ENCODE measurements around the gene C1orf146.
"Not testable (repeated sequence)": the region's sequence is repeated elsewhere in the genome, so short reads cannot be mapped to it uniquely, and the experiment has no call there.

Gene C1orf146, protein sequence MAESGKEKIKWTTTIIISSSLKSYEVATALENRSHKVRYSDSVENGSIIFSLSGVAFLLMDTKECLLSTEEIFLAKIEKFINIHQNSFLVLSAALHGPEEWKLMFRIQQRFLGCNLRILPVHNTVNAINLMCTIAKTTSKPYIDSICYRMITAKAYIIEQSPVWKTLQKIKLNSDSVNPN

GRCh38 chr1:92217721-92218120, at the start of gene C1orf146:
TSS of gene C1orf146 (plus strand) at chr1:92217915. CDS start at chr1:92231421, 13,506 bp downstream.
- DNase-seq: no peak

GRCh38 chr1:92168657-92169056, 49.1 kb upstream of the C1orf146 start:
- DNase-seq: no peak

- no peak for DNase-seq
These were observed 48.3 kb upstream of the C1orf146 start for GRCh38 chr1:92169214-92170005.

DNA sequence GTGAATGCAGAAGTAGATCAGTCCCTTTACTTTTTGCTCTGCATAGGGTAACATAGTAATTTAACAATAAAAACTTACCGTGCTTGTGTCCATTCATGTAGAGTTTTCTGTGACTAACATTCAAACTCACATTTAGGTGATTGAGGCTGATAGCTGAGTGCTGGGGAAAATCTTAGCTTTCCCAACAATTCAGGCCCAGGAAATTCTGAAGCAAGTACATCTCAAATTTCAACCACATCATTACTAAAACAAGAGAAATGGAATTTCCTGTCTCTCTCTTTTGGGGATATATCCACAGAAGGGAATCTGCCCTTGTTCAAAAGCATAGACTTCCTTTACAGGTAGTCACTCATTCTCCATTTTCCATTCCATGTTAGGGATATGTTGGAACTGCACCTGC, 33.1 kb upstream of the C1orf146 start:
- DNase-seq: no peak

DNA sequence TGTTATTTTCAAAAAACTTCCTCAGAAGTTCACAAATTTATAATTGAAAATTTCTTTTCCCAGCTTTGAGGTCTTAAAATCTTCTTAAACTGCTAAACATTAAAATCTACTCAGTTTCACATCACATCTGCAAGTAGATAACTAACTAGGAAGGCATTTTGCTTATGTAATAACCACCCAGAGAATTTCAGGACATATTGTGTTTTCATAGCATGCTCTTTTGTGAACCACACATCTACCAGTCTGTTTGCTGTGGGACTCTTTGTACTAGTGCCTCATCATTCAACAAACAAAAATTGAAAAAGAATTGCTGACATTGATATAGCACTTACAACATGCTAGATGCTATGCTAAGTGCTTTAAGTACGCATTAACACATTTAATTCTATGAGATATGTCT, 31.6 kb upstream of the C1orf146 start:
- DNase-seq: no peak

DNA sequence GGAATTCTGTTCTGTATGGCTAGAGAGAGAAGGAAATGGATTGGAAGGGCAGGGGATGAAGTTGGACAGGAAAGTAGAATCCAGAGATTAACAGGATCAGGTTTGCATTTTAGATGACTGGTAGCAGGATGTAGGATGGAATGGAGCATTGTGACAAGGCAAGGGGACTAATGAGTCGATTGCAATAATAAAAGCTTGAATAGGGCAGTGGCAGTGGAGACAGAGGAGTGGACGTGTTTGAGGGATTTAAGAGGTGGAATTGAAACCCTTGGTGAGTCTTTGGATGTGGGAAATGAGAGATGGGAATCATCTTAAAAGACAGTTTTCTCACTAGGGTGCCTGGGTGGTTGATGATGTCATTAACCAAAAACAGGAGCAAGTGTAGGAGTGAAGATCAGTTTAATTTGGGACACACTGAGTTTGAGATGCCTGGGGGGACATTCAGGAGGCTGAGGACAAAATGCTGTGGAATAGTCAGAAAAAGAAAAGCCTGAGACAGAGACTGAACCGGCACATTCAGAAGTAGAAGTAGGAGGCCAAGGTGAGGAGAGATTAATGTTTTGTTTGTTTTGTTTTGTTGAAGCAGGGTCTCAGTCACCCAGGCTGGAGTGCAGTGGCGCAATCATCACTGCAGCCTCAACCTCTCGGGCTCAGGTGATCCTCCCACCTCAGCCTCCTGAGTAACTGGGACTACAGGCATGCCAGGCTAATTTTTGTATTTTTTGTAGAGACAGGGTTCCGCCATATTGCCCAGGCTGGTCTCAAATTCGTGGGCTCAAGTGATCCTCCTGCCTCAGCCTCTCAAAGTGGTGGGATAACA, 29.1 kb upstream of the C1orf146 start:
- DNase-seq: no peak

- DNase-seq: no peak
These were observed 26.0 kb upstream of the C1orf146 start for GRCh38 chr1:92191726-92192125.

DNA sequence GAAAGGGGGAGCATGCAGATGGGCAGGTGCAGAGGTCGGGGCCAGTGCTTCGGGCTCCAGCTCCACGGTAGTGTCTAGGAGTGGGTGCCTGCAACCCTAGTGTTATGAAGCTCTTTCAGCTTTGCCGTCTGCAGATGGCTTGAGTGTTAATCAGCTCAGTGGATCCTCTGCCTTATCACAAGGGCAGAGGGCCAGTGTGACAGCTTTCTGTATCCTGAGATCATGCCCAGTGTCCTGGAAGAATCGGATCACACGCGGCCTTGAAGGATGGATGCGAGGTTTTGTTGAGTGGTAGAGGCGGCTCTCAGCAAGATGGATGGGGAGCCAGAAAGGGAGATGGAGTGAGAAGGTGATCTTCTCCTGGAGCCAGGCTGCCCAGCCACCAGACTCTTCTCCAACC, 25.5 kb upstream of the C1orf146 start:
- DNase-seq: no peak

DNA sequence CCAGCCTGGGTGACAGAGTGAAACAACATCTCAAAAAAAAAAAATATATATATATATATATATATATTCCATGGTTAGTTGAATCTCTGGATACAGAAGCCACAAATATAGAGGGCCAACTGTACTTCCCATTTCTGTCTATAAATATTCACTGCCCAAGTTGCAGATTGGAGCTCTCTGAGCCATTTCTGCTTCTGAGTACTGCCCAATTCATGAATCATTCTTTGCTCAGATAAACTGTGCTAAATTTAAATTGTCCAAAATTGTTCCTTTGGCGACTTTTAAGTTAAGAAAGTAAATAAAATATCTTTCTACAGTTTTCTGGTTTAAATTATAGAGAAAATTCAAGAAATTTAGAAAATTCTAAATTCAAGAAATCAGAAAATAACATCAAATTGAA, 23.2 kb upstream of the C1orf146 start:
- no peak for DNase-seq

DNA sequence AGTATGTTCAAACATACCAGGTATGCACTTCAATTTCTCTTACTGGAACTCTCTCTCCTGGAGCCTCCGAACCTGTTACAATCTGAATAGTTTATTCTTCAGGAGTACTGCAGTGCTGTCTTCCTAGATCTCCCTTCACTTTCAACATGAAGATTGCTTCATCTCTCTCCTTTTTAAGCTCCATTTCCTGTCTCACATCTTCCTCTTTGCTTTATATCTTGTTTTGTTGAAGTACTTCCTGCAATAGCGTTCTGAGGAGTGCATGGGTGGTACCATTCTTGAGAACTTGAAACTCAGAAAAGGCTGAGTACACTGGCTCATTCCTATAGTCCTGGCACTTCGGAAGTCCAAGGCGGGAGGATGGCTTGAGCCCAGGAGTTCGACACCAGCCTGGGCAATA, 15.7 kb upstream of the C1orf146 start:
- no peak for DNase-seq

GRCh38 chr1:92203105-92203504, 14.6 kb upstream of the C1orf146 start:
- DNase-seq: no peak

GRCh38 chr1:92210701-92211100, 7.0 kb upstream of the C1orf146 start:
- no peak for DNase-seq

DNA sequence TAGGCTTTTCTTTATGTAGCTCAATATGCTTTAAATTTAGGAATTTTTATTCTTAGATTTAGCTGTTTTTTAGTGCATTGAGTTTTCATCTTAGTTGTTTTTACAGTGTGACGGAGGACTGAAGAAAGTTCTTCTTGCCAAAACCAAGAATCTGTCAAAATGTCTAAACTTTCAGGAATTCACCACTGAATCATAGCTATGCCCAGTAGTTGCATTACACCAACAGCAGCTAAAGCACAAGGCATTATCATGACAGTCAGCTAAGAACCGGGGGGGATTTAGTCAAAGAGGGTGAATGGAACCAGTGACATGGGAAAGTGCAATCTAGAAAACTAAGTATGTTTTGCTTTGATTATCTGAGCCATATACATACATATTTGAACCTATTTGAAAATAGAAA, 6.5 kb upstream of the C1orf146 start:
- DNase-seq: no peak

DNA sequence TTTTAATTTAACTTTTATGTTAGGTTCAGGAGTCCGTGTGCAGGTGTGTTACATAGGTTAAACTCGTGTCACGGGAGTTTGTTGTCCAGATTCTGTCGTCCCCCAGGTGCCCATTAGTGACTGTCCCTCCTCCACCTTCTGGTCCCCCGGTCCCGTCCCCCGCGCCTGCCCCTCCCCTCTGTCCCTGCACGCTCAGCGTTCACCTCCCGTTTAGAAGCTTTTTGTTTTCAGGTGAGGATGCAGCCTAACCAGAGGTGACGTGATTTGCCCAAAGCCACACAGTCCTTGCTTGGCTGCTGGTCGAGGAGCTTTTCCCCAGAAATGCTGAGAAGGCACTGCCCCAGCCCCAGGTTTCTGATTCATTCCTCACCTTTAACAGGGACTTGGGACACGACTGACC, 844 bp downstream of the C1orf146 start:
- DNase-seq: no peak

DNA sequence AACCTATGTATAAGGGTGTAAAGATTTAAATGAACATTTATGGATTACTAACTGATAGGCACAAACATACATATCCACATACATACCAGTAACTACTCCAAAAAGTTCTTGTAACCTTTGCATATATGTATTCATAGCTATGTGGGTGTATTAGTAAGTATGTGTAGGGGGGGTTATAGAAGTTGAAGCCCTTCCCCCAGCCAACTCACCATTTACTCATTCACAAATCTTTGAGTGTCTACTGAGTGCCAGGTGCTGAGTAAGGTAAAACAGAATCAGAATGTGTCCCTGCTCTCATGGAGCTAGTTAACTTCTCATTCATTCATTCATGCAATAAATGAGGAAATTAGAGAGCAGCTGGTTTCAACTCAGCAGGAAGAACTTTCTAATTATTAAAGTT, 1.3 kb downstream of the C1orf146 start:
- no peak for DNase-seq

- no peak for DNase-seq
These were observed 10.7 kb downstream of the C1orf146 start for GRCh38 chr1:92228401-92228800.

DNA sequence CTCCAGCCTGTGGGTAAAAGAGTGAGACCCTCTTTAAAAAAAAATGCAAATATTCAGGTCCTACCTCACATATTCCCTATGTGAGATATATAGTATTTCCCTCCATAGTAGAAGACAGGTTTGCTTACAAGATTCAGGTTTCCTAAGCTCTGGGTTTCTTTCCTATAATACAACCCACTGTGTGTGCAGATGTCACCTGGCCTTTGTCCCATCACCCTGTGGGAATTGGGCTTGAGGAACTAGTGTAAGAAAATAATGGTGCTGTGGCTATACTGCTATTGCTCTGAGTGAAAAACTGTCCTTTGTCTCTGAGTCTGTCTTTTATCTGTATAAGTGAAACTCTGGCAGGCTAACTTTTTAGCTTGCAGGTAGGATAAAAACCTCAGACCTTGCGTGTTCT, 13.0 kb downstream of the C1orf146 start:
- no peak for DNase-seq

- DNase-seq: no peak
These were observed 22.3 kb downstream of the C1orf146 start for GRCh38 chr1:92240034-92240433.

DNA sequence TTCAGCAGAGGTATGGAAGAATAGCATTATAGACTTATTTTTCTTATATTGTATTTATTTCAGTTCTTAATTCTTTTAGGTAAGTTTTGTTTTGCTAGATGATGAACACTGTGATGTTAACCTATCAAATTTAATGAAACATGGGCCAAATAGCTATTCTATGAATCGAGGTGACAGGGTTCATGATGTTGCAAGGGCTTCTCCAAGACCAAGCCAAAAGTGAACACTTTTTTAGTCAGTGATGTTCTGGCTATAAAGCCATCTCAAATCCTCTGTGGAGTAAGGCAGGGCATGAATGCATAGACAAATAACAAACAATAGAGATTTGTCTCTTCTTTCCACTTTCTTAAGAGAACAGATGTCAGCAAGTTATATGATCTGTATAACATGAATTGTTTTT, 26.7 kb downstream of the C1orf146 start:
- DNase-seq: no peak

GRCh38 chr1:92254714-92255113, 37.0 kb downstream of the C1orf146 start:
- not testable (repeated sequence) for DNase-seq

DNA sequence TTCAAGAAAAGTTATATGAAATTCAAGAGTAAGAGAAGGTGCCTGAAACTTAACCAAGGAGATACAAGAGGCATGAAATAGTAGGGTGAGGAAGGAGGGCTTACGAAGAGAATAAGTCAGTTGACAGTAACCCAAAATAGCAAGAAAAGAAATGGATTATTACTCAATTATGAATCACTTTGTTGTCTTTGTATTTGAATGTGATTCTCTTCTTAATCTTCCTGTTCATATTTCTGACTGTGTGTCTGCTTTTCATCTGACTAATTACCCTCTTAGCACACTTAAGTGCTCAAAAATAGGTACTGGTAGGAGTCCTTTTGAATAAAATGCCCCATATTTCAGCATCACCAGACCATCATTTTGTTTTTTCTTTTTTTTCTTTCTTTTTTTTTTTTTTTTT, 41.6 kb downstream of the C1orf146 start:
- DNase-seq: no peak

DNA sequence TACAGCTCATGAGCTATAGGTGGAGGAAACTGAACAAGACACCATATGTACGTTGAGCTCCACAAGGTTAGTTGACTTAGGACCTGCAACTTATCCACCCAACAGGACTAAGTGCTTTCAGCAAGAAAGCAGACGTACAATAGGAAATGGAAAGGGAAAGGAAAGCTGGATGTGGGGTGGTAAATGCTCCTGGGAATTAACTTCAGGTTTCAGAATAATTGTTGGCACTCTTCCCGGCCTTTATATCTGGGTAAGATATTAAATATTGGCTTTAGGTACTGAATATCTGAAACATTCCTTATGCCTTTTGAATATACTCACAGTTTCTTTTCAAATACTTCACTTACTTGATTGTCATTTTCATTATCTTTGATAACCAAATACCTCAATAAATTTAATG, 44.8 kb downstream of the C1orf146 start:
- DNase-seq: no peak

- no peak for DNase-seq
These were observed 55.3 kb downstream of the C1orf146 start for GRCh38 chr1:92273039-92273438.

DNA sequence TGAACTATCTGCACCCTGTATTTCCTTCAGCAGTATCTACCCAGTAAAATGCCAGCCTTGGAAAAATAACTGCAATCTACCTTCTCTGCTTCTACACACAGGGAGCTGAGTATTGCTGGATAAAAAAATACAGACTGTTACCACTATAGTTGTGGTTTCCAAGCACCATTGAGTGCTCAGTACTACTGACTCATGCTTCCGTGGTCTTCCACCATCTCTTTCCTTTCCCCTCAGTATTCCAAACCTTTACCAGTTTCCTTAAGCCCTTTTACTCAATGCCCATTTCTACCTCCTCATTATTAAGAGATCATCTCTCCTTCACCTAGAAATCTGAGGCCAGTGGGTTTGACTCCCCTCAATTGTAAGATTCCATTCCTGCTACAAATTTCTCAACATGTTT, 57.2 kb downstream of the C1orf146 start:
- DNase-seq: no peak

All from CD4-positive, alpha-beta T cell treated with Interleukin-17A for 1 hour (primary cell).